Measurements from ENCODE around the gene PARD3B. TPM values are rescaled to one million over a fixed set of nuclear protein-coding genes. Genes with fewer than 3 reads are reported as not detected.

PARD3B gene
- total RNA-seq, 1 experiment from 2014 or later, result 2.0 TPM

DNA sequence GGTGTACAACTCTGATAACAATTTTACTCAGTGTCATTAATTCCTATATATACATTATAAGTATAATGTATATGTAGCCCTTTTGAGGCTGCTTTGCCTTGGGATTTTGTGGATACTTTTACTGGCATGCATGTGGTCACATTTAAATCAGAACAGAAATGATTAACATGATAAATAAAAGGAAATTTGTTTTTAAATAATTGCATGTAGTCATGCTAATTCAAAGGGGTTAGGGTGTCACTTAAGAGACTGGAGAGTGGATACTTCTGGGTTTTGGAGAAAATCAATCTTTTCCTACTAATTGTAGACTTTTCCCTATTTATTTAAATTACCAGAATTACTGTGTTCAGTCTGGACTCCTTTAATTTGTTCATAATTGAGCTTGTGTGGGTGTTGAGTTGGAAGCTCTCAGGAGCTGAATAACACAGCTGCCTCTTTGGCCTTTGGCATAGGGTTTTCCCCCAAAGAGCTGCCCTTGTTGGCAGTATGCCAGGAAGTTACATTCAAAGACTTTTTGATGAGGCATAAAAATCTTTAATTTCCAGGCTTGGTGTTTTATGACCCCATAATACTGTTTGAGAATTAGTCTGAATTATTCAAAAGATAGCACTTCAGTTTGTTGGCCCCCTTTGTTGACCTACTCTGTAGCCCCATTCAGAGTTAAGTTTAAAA is 652.3 kb downstream of the PARD3B start:
- ChIA-PET RAD21 (ENCODE audit: low non-redundant PET in 1 of 2, low total read pairs in 2 of 2, uncharacterized antibody in 2 of 2, unreplicated experiment in 2 of 2) (no interaction called here), CTCF (no interaction called here), POLR2A (no interaction called here)
- Histone ChIP-seq H3K4me2 (ENCODE audit: low read length) (no peak overlapping the region), H3K27me3 (ENCODE audit: insufficient read depth, low read length) (no peaks in the 10 kb centered on the region), H4K20me1 (ENCODE audit: insufficient read depth) (no peaks in the 10 kb centered on the region), H3K36me3 (ENCODE audit: control insufficient read depth in 1 of 2, insufficient read depth in 2 of 2, low read length in 2 of 2) (no peaks in the 10 kb centered on the region), H2AFZ (ENCODE audit: low read depth, low read length, poor library complexity, severe bottlenecking) (no peak overlapping the region), H3K27ac (ENCODE audit: low read depth, low read length) (no peak overlapping the region), H3K79me2 (ENCODE audit: insufficient read depth, low read length) (no peaks in the 10 kb centered on the region), H3K9me3 (ENCODE audit: control insufficient read depth in 1 of 2, insufficient read depth in 1 of 2, low read depth in 1 of 2, low read length in 2 of 2) (no peaks in the 10 kb centered on the region), H3K4me3 (replicated peaks in 1 of 2; ENCODE audit: low read depth in 1 of 2, low read length in 2 of 2) (no peak overlapping the region), H3K9ac (ENCODE audit: low read length) (no peak overlapping the region), H3K9me2 (ENCODE audit: insufficient read depth) (no peaks in the 10 kb centered on the region), H3K4me1 (ENCODE audit: control insufficient read depth in 1 of 2, insufficient read depth in 2 of 2, low read length in 2 of 2) (no peaks in the 10 kb centered on the region)
- TF ChIP-seq EZH2phosphoT487 (IDR thresholded peaks at IDR 0.05; ENCODE audit: borderline replicate concordance) (no peak), ZFX (IDR thresholded peaks at IDR 0.05) (no peak), EGR1 (IDR thresholded peaks at IDR 0.05; ENCODE audit: low read depth) (no peak), ZBTB33 (IDR thresholded peaks at IDR 0.05; ENCODE audit: extremely low read depth, insufficient replicate concordance, low read length) (no peak), SIN3A (IDR thresholded peaks at IDR 0.05; ENCODE audit: low read depth) (no peak), ELF1 (IDR thresholded peaks at IDR 0.05; ENCODE audit: borderline replicate concordance, low read depth) (no peak), SP1 (IDR thresholded peaks at IDR 0.05; ENCODE audit: low read depth) (no peak), TCF7L2 (IDR thresholded peaks at IDR 0.05; ENCODE audit: borderline replicate concordance, extremely low read depth, insufficient read depth, insufficient read length) (no peak), CBX3 (IDR thresholded peaks at IDR 0.05; ENCODE audit: low read depth) (no peak), POLR2A (IDR thresholded peaks at IDR 0.05; ENCODE audit: borderline replicate concordance, extremely low read depth, insufficient read depth, insufficient read length) (no peak), JUND (IDR thresholded peaks at IDR 0.05) (no peak), EZH2 (IDR thresholded peaks at IDR 0.05) (no peak), YY1 (IDR thresholded peaks at IDR 0.05; ENCODE audit: extremely low read depth, insufficient replicate concordance, low read depth, low read length) (no peak), POLR2AphosphoS5 (IDR thresholded peaks at IDR 0.05; ENCODE audit: low read depth, low read length) (no peak), SRF (IDR thresholded peaks at IDR 0.05; ENCODE audit: low read depth) (no peak), CEBPB (IDR thresholded peaks at IDR 0.05; ENCODE audit: low read depth) (no peak)
- TF ChIP-seq, protein P1, sequence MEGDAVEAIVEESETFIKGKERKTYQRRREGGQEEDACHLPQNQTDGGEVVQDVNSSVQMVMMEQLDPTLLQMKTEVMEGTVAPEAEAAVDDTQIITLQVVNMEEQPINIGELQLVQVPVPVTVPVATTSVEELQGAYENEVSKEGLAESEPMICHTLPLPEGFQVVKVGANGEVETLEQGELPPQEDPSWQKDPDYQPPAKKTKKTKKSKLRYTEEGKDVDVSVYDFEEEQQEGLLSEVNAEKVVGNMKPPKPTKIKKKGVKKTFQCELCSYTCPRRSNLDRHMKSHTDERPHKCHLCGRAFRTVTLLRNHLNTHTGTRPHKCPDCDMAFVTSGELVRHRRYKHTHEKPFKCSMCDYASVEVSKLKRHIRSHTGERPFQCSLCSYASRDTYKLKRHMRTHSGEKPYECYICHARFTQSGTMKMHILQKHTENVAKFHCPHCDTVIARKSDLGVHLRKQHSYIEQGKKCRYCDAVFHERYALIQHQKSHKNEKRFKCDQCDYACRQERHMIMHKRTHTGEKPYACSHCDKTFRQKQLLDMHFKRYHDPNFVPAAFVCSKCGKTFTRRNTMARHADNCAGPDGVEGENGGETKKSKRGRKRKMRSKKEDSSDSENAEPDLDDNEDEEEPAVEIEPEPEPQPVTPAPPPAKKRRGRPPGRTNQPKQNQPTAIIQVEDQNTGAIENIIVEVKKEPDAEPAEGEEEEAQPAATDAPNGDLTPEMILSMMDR (IDR thresholded peaks at IDR 0.05 in 2 of 3, conservative IDR thresholded peaks at IDR 0.05 in 1 of 3; ENCODE audit: borderline replicate concordance in 1 of 3, insufficient read depth in 1 of 3, low read depth in 2 of 3, low read length in 2 of 3), result no peak
- TF ChIP-seq, protein P2, sequence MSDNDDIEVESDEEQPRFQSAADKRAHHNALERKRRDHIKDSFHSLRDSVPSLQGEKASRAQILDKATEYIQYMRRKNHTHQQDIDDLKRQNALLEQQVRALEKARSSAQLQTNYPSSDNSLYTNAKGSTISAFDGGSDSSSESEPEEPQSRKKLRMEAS (IDR thresholded peaks at IDR 0.05), result no peak
- intact Hi-C loops (cut with micrococcal nuclease), result no loop called here
- BruUV-seq (replicated peaks), result no TSS peak
- ATAC-seq (no peak), DNase-seq (ENCODE audit: low read depth, low spot score) (no peak)
